GM18951 (cell line): ENCODE data around the gene ADAM22.

Experiments used
- POLR2A ChIP-seq: IDR thresholded peaks from 4 replicates; pipeline ENCODE4 v1.6.1; 2011; ENCODE audit warnings: mild to moderate bottlenecking; ENCODE audit not compliant: insufficient read length, insufficient read depth; ENCODE audit errors: extremely low read depth
- in situ Hi-C: fragments of 300-500 bp; cut with MboI; formaldehyde crosslinking; loops from one replicate; pipeline ENCODE4 v1.12.0; 2022; ENCODE audit warnings: low sequenced_read_pairs, mixed read lengths, inconsistent platforms; ENCODE audit not compliant: unreplicated experiment

ADAM22 gene

DNA sequence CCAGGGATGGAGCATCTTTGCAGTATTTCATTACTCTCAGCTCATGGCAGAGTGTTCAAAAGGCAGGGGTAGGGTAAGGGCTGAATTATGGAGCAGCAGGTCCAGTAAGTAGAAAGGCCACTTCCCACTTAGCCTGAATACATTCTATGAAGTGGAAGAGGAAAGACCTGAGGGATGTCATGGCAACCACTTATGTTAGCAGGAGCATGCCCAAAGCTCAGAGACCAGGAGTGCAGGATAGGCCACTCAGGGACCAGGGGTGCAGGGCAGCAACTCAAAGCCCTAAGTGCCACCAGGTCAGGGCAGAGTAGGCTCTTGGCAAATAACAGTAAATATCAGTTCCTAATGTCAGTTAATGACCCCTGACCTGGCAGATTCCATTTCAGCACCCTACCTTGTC, 282.2 kb downstream of the ADAM22 start:
- in situ Hi-C loops, result no loop called here
- no peak for TF ChIP-seq POLR2A

GRCh38 chr7:88217675-88218428, 283.8 kb downstream of the ADAM22 start:
- in situ Hi-C loops, result no loop called here
- no peak for TF ChIP-seq POLR2A

DNA sequence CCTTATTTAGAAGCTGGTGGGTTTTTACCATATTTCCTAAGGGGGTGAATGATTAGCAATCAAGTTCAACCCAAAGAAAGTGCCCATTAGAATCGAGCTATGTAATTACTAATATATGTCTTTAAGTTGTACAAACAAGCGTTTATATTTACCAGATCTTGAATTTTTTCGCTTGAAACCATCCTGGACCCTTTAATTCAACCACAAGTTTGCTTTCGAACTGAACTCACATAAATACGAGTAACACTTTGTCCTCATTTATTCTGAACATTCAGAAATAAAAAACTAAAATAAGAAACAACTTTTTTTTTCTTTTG, 284.3 kb downstream of the ADAM22 start:
- TF ChIP-seq POLR2A, result no peak
- in situ Hi-C loops, result no loop called here

- in situ Hi-C loops, result no loop called here
- peak; percentile 46 for TF ChIP-seq POLR2A
Observed at GRCh38 chr7:88218836-88219605, 285.0 kb downstream of the ADAM22 start.

DNA sequence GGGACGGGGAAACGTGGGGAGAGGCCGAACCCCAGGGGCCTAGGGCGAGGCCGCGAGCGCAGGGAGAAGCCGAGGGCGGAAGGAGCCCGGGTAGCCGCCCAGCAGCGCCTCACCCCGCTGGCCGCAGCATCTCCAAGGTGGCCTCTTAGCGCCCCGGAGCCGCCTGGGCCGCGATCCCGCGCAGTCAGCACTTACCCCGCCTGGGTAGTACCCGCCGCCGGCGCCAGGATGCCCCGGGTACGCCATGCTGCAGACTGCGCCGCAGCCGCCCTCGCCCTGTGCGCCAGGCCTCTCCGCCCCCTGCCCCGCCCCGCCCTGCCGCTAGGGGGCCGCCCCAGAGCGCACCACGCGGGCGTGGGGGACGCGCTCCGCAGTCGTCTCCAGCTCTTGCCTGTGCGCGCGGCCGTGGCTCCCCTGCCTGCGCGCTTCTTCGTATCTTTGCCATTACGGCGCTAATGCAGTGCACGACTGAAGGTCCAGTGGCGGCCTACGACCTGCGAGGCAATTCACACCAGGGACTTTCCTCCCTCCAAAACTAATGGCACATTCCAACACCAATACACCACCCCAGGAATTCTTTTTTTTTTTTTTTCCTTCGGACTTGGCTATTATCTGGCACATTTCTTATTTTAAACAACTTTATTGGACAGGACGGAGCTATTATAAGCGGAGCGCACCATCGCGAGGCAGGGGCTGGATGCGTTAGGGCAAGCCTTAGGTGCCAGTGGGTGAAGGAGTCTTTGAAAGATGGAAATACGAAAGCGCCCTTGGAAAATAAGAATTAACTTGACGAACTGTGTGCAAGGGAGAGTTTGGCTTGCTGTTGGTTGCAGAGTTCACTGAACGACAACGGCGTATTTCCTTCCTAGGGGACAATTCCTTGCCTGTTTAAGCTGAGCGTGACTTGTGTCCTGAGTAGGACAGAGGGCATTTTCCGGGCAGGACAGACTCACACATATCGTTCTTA, 286.0 kb downstream of the ADAM22 start, which contains the start of gene SRI:
TSS of gene SRI (minus strand) at position 258 of the 967 bp plus-strand sequence. CDS start at position 246, 12 bp downstream.
- in situ Hi-C loops, result no loop called here
- TF ChIP-seq POLR2A, result peak; percentile 84

DNA sequence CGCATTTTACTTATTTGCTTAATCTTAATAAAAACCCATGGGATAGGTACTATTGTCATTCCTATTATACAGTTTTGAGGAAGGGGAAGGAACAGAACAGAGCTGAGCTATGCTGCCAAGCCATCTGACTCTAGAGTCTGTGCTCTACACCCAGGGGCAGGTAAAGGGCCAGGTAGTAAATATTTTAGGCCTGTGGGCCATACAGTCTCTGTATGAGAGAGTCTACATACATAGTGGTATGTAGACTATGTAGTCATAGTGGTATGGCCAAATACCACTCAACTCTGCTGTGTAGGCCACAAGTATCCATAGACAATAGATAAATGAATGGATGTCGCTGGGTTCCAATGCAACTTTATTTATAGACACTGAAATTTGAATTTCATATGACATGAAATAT, 289.2 kb downstream of the ADAM22 start:
- in situ Hi-C loops, result no loop called here

DNA sequence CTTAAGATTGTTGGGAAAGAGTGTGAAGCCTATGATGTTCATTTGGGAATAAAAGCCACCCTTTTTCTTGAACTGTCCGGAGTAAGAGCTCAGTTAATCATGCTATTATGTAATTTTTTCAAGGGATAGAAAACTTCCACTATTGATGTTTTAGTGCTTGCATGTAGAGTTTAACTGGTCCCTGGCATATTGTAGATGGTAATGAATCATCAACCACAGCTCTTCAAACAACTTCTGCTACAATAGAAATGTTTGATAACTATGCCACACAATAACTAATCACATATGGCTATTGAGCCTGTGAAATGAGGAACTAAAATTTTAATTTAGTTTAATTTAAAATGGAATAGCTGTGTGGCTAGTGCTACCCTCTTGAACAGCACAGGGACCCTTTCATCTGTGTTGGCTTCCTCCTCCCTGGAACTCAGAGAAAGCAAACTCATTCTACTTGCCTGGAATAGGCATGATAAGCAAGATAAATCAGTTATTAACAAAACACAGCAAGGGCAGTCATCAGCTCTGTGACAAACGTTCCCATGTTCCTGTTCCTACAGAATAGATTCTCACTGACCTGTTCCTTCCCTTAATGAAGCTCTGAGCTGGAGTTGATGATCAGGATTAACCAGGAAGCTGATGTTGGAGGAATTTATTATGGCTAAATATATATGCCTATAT, 290.7 kb downstream of the ADAM22 start:
- TF ChIP-seq POLR2A, result no peak
- in situ Hi-C loops, result no loop called here

More for the DNA sequence above, 289.2 kb downstream of the ADAM22 start:
- TF ChIP-seq POLR2A, result no peak

DNA sequence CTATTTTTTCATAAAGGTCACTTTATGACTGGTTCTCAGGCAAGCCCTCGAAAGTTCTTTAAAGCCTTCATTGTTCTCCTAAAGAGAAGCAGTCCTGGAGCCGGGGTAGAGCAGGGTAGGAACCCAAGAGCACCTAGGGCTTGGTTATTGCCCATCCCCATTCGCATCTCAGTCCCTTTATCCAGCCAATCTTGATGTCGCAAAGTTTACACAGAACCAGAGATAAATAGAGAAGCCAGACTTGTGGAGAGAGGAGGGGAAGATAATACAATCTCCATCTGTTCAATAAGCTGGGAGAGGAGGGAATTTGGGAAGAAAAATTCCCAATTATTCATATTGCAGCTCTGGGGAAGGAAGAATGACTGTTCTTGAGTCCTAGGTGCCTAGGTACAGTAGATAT, 292.1 kb downstream of the ADAM22 start:
- in situ Hi-C loops, result no loop called here
- TF ChIP-seq POLR2A, result no peak

DNA sequence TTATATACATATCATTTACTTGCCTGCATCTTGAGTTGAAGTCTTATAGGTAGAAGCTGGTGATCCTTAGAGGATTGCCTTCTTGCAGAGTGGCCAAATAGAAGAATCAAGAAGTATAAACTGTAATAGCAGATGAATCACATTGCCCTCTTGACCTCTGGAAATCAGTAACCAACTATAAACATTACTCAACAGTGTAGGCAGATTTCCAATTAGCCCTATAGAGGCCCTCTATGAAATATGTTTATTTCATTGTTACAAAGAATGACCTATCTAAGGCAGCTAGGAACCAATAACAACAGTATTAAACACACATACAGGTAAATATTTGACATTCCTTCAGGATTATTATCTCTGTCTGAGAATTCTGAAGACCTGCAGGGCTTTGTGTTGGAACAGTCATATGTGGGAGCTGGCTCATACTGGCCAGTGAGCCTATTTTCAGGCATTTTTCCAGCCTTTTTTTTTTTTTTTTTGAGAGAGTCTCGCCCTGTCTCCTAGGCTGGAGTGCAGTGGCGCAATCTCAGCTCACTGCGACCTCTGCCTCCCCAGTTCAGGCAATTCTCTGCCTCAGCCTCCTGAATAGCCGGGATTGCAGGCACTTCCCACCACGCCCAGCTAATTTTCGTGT, 292.9 kb downstream of the ADAM22 start:
- TF ChIP-seq POLR2A, result no peak
- in situ Hi-C loops, result no loop called here

DNA sequence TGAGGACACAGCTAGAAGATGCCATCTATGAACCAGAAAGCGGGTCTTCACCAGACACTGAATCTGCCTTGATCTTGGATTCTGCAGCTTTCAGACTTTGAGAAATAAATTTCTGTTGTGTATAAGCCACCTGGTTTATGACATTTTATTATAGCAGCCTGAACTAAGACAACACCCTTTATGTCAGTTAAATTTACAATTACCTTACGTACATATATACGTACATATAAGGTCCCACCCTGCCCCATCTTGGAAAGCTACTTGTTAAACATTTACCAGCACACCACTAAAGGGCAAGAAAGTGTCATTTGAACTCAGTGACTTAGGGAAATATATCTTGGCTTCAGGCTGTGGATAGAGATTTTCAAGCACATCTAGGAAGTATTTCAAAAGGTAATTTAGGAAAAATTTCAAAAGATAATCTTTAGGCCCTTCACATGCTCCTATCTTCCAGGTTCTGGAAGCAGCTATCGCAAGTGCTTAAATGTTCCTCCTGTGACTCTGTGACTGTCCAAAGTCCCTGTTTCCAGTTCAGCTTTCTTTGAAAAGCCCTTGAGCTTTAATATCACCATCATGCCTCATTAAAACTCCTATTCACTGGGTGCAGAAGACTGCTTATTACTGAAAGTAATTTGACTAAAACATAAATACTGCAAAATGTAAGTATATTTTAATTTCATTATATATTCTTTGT, 295.4 kb downstream of the ADAM22 start:
- in situ Hi-C loops, result no loop called here

DNA sequence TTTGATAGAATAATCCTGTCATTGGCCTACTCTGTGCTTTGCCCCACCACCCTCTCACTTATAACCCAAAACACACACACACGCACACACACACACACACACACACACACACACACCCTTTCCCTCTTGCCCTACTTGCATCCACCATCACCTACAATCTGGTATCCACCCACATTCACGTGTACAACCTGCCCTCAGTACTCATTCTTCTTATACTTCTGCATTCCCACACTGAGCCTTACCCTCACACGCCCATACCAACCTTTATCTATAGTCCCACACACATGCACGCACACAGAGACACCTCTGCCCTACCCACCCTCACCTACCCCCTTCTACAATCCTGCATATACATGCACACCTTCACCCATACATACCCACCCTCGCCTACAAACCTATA, 296.6 kb downstream of the ADAM22 start:
- in situ Hi-C loops, result no loop called here

More for the DNA sequence above, 295.4 kb downstream of the ADAM22 start:
- TF ChIP-seq POLR2A, result no peak

More for the DNA sequence above, 296.6 kb downstream of the ADAM22 start:
- no peak for TF ChIP-seq POLR2A
